NCI-H82 (cell line): ENCODE data around the gene TAPT1.

Experiments
- DNase-seq: peaks from one replicate; lab custom pipeline; 2025; lab: John Stamatoyannopoulos, UW

The TAPT1 gene

DNA sequence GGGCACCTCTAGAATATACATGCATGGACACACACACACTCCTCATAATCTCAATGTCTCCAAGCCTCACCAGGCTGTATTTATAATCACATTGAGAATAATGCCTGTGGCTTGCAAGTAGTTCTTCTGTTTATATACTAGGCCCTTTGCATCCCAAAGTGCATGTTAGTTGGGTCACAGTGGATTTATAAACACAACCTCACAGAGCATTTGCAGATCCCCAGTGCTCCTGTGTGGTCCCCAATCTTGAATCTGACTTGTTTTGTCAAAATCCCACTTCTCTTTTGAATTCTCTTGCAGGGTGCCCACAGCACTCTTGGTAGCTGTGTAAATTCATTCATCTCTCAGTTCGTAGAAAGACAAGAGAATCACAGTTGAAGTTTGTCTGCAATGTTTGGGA lies 92.9 kb downstream of the TAPT1 start:
- DNase-seq: no peak

DNA sequence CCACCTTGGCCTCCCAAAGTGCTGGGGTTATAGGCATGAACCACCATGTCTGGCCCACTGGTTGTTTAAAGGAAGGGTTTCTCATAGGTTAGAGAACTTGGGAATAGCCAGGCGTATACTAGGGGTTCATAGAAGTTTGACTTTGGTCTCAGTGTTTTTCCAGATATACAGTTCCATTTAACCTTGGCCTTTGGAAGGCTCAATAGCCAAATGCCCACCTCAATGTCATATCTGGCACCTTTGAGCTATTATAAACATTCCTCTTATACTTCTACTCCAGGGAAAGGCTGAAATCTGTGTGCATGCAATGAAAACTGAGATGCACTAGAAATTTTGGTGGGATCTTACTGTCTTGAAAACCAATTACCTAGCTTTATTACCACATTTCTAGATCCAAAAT lies 95.0 kb downstream of the TAPT1 start:
- no peak for DNase-seq

DNA sequence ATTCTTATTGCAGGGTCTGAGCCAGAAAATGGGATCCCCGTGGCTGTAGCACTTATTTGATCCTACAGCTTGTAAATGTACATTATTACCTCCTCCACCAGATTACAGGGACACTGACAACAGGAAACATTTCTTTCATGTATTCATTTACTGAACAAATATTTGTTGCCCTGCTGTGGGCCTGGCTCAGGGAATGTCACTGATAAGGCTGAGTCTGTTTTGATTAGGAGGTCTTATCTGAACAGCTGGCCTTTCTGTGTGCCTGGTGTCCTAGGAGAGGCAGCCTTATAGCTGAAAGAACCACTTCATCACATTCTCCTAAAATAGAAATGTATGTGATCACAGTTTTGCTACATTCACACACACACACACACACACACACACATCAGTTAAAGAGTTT lies 96.9 kb downstream of the TAPT1 start:
- no peak for DNase-seq

DNA sequence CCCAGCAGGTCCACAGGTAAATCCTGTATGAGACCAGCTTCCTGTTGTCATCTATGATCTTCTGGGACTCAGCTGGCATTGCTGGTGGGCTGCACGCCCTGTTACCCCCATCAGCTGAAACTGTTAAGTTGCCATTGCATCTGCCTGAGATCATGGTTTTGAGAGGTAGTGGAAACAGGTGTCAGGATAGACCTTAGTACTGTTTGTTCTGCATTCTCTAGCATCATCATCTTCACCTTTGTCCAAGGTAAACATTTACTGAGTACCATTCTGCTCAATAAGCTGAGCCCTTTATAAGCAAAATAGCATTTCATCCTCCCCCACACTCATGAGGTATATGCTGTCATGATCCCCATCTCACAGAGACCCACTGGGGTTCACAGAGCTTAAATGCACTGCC lies 99.6 kb downstream of the TAPT1 start:
- no peak for DNase-seq

DNA sequence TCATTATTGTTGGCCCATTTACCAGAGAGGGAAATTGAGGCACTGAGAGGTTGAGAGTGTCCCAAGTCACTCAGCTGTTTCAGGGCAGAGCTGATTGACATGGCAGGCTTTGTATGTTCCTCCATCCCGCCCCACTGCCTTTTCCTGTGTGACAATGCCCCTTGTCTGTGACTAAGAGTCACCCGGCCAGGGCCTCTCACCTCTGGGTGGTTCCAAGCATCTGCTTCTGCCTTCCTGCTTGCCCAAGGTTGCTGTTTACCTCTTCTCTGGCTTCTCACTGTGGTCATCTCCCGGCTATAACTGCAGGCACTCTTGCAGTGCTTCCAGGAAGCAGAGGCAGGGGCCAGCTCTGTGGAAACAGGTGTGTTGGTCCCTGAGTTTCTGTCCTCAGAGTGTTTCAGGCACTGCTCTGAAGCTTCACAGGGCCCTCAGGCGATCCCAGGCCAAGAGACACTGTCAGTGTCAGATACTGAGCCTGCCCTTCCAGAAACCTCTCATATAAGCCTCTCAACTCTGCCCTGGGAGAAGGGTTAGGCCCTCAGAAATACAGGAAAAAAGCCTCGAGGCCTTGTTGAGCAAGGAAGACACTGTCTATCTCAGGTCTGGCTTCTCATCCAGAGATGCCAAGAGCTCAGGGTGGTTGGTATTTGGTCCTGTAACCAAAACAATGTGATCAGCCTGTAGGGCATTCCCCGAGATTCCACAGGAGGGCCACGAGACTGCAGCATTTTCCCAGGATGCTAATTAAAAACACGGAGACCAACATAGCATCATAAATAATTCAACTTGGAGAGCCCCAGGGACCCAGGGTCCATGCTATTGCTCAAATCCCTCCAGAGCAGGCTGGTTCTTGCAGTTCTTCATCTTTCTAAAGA lies 100.5 kb downstream of the TAPT1 start:
- DNase-seq: no peak

DNA sequence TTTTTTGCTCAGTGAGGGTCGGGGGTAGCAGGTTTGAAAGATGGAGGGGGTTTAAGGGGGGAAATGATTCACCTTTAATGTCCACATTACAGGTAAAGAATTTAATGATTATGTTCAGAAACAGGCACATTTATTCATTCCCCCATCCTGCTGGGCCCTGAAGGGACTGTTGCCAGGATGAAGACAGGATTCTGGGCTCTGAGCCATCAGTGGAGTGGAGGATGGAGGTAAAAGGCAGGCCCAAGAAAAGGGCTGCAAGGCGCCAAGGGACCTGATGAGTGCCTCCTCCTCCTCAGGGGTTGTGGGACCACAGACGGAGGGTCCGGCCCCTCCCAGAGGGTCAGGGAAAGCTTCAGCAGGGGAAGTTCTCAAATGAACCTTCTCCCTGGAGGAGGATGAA lies 102.0 kb downstream of the TAPT1 start:
- no peak for DNase-seq

DNA sequence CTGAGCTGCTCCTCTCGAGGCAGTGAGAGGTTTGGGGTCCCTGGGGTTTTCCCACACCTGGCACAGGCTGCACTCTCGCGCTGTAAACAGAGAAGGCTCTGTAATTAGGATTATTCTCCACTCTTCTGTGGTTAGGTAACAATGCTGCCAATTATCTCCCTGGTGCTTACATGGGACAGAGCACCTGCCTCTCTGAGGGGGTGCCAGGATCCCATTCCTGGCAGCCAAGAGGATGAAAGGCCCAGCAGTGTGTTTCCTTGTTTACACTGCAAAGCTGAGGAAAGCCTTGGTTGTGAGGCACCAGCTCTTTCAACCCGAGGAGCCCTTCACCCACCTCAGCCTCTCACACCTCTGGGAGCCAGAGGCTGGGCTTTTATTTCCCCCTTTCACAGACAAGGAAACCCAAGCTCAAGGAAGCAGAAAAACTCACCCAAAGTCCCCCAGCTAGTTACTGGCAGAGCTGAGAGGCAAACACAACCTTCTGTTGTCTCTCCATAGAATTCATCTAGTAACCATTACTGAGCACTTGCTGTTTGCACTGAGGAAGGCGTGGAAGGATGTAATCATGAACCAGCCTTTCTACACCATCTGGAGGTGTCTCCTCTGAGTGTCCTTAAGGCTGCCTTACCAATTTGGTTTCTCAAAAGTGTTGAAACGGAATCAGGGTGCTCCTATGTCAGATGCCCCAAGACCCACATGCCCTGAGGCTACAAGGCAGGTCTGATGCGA lies 102.8 kb downstream of the TAPT1 start:
- DNase-seq: peak; percentile 26

DNA sequence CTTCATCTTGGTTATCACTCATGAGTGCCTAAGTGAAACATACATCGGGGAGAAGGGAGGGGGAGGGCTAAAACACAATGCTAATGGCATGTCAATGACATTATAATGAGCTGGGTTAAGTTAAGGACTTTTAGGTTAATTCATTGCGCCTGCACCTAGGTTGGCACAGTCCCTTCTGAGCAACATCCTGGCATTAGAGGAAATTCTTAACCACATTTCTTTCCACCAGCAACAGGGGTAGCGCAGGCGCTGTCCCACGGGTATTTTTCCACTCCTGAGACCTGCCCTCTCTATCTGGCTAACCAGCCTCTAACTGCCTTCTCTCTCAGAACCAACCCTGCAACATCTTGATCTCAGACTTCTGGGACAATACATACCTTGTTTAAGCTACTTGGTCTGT lies 103.5 kb downstream of the TAPT1 start:
- no peak for DNase-seq

DNA sequence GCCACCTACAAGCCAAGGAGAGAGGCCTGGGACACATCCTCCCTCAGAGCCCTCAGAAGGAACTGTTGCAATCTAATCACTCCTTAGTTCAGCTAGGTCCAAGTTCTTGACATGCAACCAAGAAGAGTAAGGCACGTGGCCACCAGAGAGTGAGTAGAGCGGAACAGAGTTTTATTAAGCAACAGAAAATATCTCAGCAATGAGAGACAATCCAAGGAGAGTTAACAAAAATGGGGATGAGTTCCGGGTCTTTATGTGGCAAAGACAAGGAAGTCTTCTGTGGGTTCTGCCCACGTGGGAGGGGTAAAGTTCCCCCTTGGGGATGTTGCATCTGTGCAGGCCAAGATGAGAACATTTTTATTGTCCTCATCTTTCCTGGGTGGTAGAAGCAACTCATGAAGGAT lies 104.0 kb downstream of the TAPT1 start:
- no peak for DNase-seq

DNA sequence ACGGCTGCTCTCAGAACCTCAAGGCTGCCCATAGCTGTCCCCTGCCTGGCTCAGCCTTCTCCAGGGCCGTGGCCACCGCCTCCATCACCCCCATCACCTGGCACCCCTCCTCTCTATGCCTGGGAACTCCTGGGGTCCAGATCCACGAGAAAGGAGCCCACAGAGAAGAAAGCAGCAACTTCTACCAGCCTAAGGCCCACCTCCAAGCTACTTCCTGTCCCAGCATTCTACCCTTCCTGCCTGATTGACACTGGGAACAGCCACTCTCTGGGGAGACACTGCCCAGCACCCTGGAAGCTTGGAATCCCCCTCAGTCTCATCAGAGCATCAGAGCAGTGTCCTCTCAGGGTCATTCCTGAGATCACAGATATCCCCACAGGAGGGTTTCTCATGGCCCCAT lies 105.6 kb downstream of the TAPT1 start:
- no peak for DNase-seq

DNA sequence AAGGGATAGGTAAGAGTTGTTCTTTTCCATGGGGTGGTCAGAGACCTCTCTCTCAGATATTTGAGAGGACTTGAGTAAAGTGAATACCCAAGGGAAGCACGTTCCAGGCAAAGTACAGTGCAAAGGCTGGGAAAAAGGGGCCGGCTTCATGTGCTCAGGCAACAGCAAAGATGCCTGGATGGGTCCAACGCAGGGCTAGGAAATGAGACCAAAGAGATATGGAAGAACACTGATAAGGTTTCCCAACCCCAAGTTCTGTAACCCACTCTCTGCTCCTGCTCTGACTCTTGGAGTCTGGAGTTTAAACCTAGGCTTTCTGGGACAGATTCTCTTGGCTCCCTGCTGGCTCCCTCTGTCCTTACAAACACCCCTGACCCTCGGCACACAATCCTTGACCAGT lies 106.3 kb downstream of the TAPT1 start:
- no peak for DNase-seq

DNA sequence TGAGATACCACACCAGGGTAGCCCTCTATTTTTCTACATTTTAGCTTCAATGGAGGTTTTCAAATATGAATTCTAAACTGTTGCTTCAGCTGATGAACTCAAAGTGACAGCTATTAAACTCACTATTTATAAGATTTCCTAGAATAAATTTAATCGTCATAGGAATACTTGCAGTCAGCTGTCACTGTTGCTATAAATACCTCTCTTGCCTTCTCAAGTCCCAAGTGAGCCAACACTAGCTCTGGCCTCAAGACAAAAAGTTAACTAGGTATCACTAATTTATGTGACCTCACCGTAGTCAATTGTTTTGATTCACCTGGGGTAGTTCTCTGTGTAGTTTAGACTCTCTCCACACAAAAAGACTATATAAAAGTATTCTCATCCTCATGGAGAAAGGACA lies 108.2 kb downstream of the TAPT1 start:
- DNase-seq: no peak

DNA sequence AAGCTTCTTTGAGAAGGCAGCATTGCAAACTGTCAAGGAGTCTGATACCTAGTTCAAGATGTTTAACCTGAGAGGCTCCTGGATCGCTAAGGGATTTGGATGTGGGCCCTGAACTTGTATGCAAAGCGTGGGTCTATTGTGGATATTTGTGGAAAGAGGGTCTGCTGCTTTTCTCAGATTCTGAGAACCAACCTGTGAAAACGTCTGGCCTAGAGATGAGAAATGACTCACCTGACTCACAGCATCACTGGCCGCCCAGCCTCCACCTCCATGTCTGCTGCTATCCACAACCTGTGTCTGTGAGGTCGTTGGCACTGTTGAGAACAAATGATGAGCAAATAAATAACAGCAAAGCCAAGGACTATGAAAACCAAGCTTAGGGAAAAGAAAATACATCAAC lies 109.1 kb downstream of the TAPT1 start:
- DNase-seq: no peak

DNA sequence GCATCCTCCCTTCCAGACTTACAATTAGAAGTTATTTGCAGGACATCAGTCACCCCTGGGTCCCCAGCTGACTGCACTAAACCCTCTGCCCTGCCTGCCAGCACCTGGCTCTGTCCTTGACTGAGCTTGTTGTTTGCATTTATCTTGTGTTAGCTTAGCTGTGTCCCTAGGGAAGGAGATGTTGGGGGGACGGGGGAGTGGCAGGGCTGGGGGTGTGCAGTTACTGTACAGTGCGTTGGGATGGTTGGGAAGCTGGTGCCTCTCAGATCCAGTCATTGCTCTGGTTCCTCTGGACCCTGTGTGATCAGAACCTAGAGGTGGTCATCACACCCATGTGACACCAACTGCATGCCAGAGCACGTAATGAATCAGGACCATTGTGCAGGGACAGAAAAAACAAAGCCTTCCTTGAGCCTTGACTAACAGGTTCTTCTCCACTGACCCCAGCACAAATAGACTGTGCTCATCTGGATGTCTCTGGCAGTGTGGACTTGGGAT lies 109.7 kb downstream of the TAPT1 start:
- no peak for DNase-seq

DNA sequence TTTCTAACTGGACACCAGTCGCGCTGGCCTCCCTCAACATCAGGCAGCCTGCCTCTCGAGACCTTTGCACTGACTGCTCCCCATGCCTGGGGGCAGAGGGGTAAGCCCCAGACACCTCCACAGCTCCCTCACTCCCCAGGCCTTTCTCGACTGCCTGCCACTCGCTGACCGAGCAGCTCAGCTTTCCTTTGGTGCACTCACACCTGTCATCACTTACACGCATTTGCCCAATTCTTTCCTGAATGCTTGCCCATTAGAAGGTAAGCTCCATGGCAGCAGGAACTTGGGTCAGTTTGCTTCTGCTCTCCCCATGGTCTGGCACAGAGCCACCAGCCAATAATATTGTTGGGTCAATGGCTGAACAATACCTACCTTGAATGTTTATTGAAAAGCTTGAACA lies 110.3 kb downstream of the TAPT1 start:
- no peak for DNase-seq

DNA sequence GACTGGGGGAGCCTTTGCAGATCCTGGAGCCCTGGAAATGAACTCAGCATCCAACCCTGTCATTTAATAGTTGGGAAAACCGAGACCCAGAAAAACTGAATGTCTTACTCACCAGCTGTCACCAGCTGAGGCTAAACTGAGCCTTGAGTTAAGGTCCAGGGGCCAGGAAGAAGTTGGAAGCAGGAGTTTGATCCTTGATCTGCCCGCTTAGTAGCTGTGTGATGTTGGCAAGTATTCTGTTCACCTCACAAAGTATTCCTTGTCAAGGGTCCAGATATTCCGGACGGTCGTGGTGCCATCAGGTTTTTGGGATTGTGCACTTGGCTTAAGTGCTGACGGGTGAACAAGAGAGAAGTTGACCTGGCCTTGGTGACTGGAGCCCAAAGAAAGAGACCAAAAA lies 111.7 kb downstream of the TAPT1 start:
- no peak for DNase-seq

DNA sequence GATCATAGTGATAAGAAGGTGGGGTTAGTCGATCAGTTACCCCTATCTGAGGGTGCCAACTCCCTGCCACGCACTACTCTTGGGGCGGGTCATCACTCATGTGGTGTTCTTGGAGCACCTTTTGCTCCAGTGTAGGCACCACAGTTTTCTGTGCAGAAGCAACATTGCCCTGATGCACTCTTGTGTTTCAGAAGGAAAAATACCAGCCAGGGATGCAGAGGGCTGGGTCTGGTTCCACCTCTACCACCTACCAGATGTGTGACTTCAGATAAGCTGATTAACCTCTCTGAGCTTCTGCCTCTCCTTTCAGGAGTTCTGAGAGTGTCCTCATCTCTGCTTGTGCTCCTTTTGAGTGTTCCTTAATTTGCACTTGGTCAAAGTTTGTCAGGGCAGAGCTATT lies 112.5 kb downstream of the TAPT1 start:
- peak; percentile 80 for DNase-seq

DNA sequence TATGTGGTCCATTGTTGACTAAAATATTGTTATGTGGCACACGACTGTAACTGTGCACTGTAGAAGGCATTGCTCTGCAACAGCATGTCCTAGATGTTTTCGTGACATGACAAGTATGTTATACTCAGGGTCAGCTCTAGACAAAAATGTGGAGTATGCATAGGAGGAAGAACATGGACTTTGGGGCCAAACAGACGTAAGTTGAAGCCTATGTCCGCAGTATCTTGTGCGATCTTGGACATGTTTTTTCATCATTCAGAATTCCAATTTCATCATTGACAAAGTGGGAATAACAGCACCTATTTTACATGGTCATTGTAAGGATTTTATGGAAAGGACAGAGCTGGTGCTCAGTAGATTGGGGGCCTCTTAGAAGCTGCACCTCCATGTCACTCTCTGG lies 114.7 kb downstream of the TAPT1 start:
- no peak for DNase-seq

DNA sequence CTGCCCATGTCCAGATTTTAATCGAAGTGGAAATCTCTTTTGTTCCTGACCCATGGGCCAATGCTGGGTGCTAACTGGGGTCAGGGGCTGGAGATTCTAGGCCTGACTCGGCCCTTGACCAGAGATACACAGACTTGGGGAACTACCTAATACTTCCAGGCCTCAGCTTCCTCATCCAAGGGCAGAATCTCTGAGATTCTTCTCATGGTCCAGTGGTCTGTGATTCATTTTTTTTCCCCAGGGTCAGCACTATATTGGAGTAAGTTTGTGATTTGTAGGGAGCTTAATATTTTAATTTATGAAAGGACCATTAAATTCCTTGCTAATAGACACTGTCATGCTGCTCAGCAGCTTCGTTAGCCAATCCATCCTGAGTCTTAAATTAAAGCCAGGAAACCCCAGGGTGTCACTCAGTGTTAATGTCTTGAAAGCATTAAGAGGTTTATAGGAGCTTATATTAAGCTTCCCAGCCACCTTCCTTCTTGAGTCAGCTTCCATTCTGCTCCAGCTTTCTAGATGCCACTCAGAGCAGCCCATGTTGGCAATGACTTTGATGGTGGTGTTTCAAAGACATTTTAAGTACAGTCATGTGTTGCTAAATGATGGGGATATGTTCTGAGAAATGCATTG lies 115.5 kb downstream of the TAPT1 start:
- peak; percentile 95 for DNase-seq
